Fibroblast of lung (primary cell): ENCODE results near the gene PBX4. TPM values are rescaled to one million over a fixed set of nuclear protein-coding genes. Genes with fewer than 3 reads are reported as not detected.
"Not testable (repeated sequence)": the region's sequence is repeated elsewhere in the genome, so short reads cannot be mapped to it uniquely, and the experiment has no call there.

Source experiments
- DNase-seq, 2 donors: peaks; one replicate each; pipeline versions ENCODE4 v3.0.0 to v3.0.0-alpha.2; 2010; ENCODE audit warnings: low read depth in 2 of 2
- H2AFZ ChIP-seq: 2 replicates; pipeline ENCODE4 v1.5.1; 2012; ENCODE audit warnings: low read length, control low read depth, inconsistent platforms
- H3K27ac ChIP-seq: 2 replicates; pipeline ENCODE4 v1.5.1; 2011; ENCODE audit warnings: low read length, control low read depth; ENCODE audit not compliant: insufficient read depth
- H3K27me3 ChIP-seq: 2 replicates; pipeline ENCODE4 v1.5.1; 2011; ENCODE audit warnings: mild to moderate bottlenecking, low read length; ENCODE audit not compliant: control insufficient read depth, insufficient read depth
- H3K36me3 ChIP-seq: 2 replicates; pipeline ENCODE4 v1.5.1; 2011; ENCODE audit warnings: low read length; ENCODE audit not compliant: control insufficient read depth, insufficient read depth
- H3K4me1 ChIP-seq: 2 replicates; pipeline ENCODE4 v1.5.1; 2011; ENCODE audit warnings: low read length; ENCODE audit not compliant: control insufficient read depth, insufficient read depth; ENCODE audit errors: extremely low read depth
- H3K4me2 ChIP-seq: 2 replicates; pipeline ENCODE4 v1.5.1; 2011; ENCODE audit warnings: low read length, control low read depth; ENCODE audit not compliant: insufficient read depth; ENCODE audit errors: extremely low read depth
- H3K4me3 ChIP-seq, 4 experiments: fragments of 200-600 bp in 1 of 4; sonication (generic) in 1 of 4; replicated peaks in 1 of 4; 2 replicates each; pipeline ENCODE4 v1.5.1; 2011 to 2016; ENCODE audit warnings: low read length in 4 of 4, low read depth in 3 of 4, mild to moderate bottlenecking in 3 of 4, control low read depth in 2 of 4, inconsistent platforms in 1 of 4, mixed read lengths in 1 of 4; ENCODE audit not compliant: insufficient read depth in 1 of 4; ENCODE audit errors: control extremely low read depth in 1 of 4
- H3K79me2 ChIP-seq: 2 replicates; pipeline ENCODE4 v1.5.1; 2012; ENCODE audit warnings: mild to moderate bottlenecking, low read length, inconsistent platforms; ENCODE audit not compliant: control insufficient read depth, insufficient read depth
- H3K9ac ChIP-seq: 2 replicates; pipeline ENCODE4 v1.5.1; 2011; ENCODE audit warnings: mild to moderate bottlenecking, low read length, control low read depth; ENCODE audit not compliant: insufficient read depth
- H3K9me3 ChIP-seq: 2 replicates; pipeline ENCODE4 v1.5.1; 2012; ENCODE audit warnings: low read depth, low read length; ENCODE audit not compliant: control insufficient read depth, insufficient read depth
- H4K20me1 ChIP-seq: 2 replicates; pipeline ENCODE4 v1.5.1; 2011; ENCODE audit warnings: low read length; ENCODE audit not compliant: control insufficient read depth, insufficient read depth; ENCODE audit errors: extremely low read depth
- CTCF ChIP-seq, 2 donors: IDR thresholded peaks in 1 of 2; conservative IDR thresholded peaks in 1 of 2; 1 replicate in 1 of 2; 2 replicates in 1 of 2; pipeline ENCODE4 v1.5.1; 2011 to 2012; ENCODE audit warnings: low read length in 2 of 2, control low read depth in 1 of 2, inconsistent platforms in 1 of 2, low read depth in 1 of 2, mild to moderate bottlenecking in 1 of 2
- EZH2 ChIP-seq: IDR thresholded peaks from 2 replicates; pipeline ENCODE4 v1.5.1; 2012; ENCODE audit warnings: low read length, control low read depth, mild to moderate bottlenecking; ENCODE audit errors: missing control alignments
- polyA plus RNA-seq, 2 donors: library from polyadenylated mRNA; depleted of rRNA in 1 of 2; stranded (reverse) in 1 of 2; unstranded in 1 of 2; fragments of >200 nt; gene quantifications; 2 replicates each; pipeline ENCODE4 v1.2.1, GENCODE V29; 2011 to 2012; ENCODE audit warnings: missing spikeins in 1 of 2
- total RNA-seq: library from RNA; depleted of rRNA; stranded (reverse); fragments of >200 nt; gene quantifications from 2 replicates; pipeline ENCODE4 v1.2.1, GENCODE V29; 2014

The PBX4 gene
- total and polyA plus RNA-seq, 2 donors (not counting 1 experiment from before 2014, with no cell fraction given), result 0.39 to 1.7 TPM

GRCh38 chr19:19602713-19603324 is 15.7 kb downstream of the PBX4 start:
- DNase-seq, result no peak
- no peaks in the 10 kb centered on the region for H4K20me1 ChIP-seq

GRCh38 chr19:19602136-19602712 is 16.3 kb downstream of the PBX4 start:
- no peaks in the 10 kb centered on the region for H3K9me3 ChIP-seq
- no peaks in the 10 kb centered on the region for H4K20me1 ChIP-seq
- H3K79me2 ChIP-seq, result no peaks in the 10 kb centered on the region
- DNase-seq, result no peak
- no peaks in the 10 kb centered on the region for H3K36me3 ChIP-seq
- no peak overlapping the region for H3K9ac ChIP-seq
- TF ChIP-seq CTCF (conservative IDR thresholded peaks at IDR 0.05 in 1 of 2, IDR thresholded peaks at IDR 0.05 in 1 of 2; ENCODE audit: low read depth in 1 of 2, low read length in 2 of 2) (no peak), EZH2 (no peak)
- H3K4me3 ChIP-seq, result no peak overlapping the region
- no peaks in the 10 kb centered on the region for H3K27me3 ChIP-seq
- H3K4me2 ChIP-seq, result no peak overlapping the region
- no peak overlapping the region for H3K27ac ChIP-seq
- H3K4me1 ChIP-seq, result no peaks in the 10 kb centered on the region
- no peak overlapping the region for H2AFZ ChIP-seq

More at GRCh38 chr19:19602713-19603324, 15.7 kb downstream of the PBX4 start:
- Histone ChIP-seq H3K4me1 (no peaks in the 10 kb centered on the region), H2AFZ (no peak overlapping the region), H3K36me3 (no peaks in the 10 kb centered on the region), H3K9ac (no peak overlapping the region), H3K9me3 (no peaks in the 10 kb centered on the region), H3K4me2 (no peak overlapping the region), H3K4me3 (no peak overlapping the region), H3K79me2 (no peaks in the 10 kb centered on the region), H3K27ac (no peak overlapping the region), H3K27me3 (no peaks in the 10 kb centered on the region)
- TF ChIP-seq EZH2 (no peak), CTCF (conservative IDR thresholded peaks at IDR 0.05 in 1 of 2, IDR thresholded peaks at IDR 0.05 in 1 of 2; ENCODE audit: low read depth in 1 of 2, low read length in 2 of 2) (no peak)

GRCh38 chr19:19600793-19601330 is 17.6 kb downstream of the PBX4 start:
- TF ChIP-seq EZH2, result no peak
- Histone ChIP-seq H3K36me3 (no peaks in the 10 kb centered on the region), H3K27me3 (no peaks in the 10 kb centered on the region), H4K20me1 (no peaks in the 10 kb centered on the region), H3K4me1 (peaks cover 3% of the 10 kb centered on the region), H3K4me2 (no peak overlapping the region), H2AFZ (no peak overlapping the region), H3K9ac (no peak overlapping the region), H3K9me3 (no peaks in the 10 kb centered on the region), H3K27ac (no peak overlapping the region), H3K4me3 (no peak overlapping the region), H3K79me2 (no peaks in the 10 kb centered on the region)
- DNase-seq, result no peak

- not testable (repeated sequence) for H3K27me3 ChIP-seq, H3K9me3 ChIP-seq, DNase-seq, H3K4me2 ChIP-seq, H3K4me1 ChIP-seq, H3K79me2 ChIP-seq, H3K27ac ChIP-seq, H3K9ac ChIP-seq, H3K4me3 ChIP-seq, H4K20me1 ChIP-seq, H3K36me3 ChIP-seq, H2AFZ ChIP-seq
Observed at GRCh38 chr19:19598728-19599451, 19.6 kb downstream of the PBX4 start.
